Activated naive CD4-positive, alpha-beta T cell treated with anti-CD3 and anti-CD28 coated beads, Interleukin-2, amount 50 U/mL, for 24 hours (primary cell): Measurements from ENCODE around the gene GATA3.
"Not testable (repeated sequence)": the region's sequence is repeated elsewhere in the genome, so short reads cannot be mapped to it uniquely, and the experiment has no call there.

ENCODE experiments used
- H3K27ac Mint-ChIP-seq: one replicate; pipeline ENCODE4 v1.8.0; 2021; ENCODE audit warnings: mild to moderate bottlenecking, mixed read lengths
- H3K27me3 Mint-ChIP-seq: one replicate; pipeline ENCODE4 v1.8.0; 2021; ENCODE audit warnings: mixed read lengths
- H3K36me3 Mint-ChIP-seq: one replicate; pipeline ENCODE4 v1.8.0; 2021; ENCODE audit warnings: mixed read lengths
- H3K4me1 Mint-ChIP-seq: one replicate; pipeline ENCODE4 v1.8.0; 2021; ENCODE audit warnings: mixed read lengths
- H3K4me3 Mint-ChIP-seq: one replicate; pipeline ENCODE4 v1.8.0; 2021; ENCODE audit warnings: mild to moderate bottlenecking, mixed read lengths
- H3K9me3 Mint-ChIP-seq: one replicate; pipeline ENCODE4 v1.8.0; 2021; ENCODE audit warnings: mixed read lengths

Gene GATA3

DNA sequence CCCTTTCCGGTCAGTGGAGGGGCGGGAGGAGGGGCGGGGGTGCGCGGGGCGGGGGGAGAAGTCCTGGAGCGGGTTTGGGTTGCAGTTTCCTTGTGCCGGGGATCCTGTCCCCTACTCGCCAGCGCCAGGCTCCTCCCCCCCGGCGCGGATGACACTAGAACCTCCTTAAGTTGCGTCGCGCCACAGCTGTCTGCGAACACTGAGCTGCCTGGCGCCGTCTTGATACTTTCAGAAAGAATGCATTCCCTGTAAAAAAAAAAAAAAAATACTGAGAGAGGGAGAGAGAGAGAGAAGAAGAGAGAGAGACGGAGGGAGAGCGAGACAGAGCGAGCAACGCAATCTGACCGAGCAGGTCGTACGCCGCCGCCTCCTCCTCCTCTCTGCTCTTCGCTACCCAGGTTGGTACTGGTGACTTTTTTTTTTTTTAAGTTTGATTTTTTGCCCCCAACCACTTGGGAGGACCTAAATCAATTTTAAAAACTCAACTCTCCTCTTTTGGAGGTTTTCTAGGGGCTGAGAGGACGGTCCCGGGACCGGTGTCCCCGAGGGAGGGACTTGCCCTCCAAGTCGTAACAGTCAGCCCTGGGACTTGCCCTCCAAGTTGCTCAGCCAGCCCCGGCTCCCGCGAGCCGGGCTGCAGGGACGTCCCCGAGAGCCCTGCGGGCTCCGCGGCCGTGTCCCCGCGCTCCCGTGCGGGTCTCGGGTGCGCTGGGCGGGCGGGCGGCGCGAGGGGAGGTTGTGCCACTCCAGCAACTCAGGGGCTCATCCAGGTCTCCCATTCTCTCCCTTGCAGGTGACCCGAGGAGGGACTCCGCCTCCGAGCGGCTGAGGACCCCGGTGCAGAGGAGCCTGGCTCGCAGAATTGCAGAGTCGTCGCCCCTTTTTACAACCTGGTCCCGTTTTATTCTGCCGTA is at the start of gene GATA3:
TSS of gene GATA3 (plus strand) at position 195 of the 914 bp plus-strand sequence. CDS start 968 bp downstream, outside the sequence.
- H3K4me3 Mint-ChIP-seq: peak within 1 kb of the TSS; percentile 99
- H3K9me3 Mint-ChIP-seq: no peaks in the 10 kb centered on the region
- peaks cover 2% of the 10 kb centered on the region for H3K36me3 Mint-ChIP-seq
- H3K27ac Mint-ChIP-seq: peak within 1 kb of the TSS; percentile 99
- peaks cover 13% of the 10 kb centered on the region for H3K27me3 Mint-ChIP-seq
- peaks cover 61% of the 10 kb centered on the region for H3K4me1 Mint-ChIP-seq

GRCh38 chr10:8006274-8006999 is 48.1 kb upstream of the GATA3 start:
- Mint-ChIP-seq H3K4me3 (no peak overlapping the region), H3K36me3 (peaks cover 28% of the 10 kb centered on the region), H3K9me3 (peaks cover 17% of the 10 kb centered on the region), H3K27me3 (no peaks in the 10 kb centered on the region), H3K4me1 (no peaks in the 10 kb centered on the region), H3K27ac (no peak overlapping the region)

DNA sequence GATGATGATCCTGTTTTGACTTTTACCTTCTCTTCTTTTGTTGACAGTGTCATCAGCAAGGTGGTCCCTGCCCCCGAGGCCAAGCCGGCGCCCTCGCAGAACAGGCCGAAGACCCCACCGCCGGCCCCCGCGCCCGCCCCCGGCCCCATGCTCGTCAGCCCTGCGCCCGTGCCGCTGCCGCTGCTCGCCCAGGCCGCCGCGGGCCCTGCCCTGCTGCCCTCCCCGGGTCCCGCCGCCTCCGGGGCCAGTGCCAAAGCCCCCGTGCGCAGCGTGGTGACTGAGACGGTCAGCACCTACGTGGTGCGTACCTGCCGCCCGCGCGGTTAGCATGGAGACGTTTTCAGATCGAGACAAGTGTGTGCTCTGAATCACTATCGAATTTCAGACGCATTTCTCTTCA is 45.5 kb upstream of the GATA3 start:
- Mint-ChIP-seq H3K27ac (no peak overlapping the region), H3K36me3 (peaks cover 14% of the 10 kb centered on the region), H3K27me3 (no peaks in the 10 kb centered on the region), H3K4me3 (no peak overlapping the region), H3K9me3 (no peaks in the 10 kb centered on the region), H3K4me1 (no peaks in the 10 kb centered on the region)

DNA sequence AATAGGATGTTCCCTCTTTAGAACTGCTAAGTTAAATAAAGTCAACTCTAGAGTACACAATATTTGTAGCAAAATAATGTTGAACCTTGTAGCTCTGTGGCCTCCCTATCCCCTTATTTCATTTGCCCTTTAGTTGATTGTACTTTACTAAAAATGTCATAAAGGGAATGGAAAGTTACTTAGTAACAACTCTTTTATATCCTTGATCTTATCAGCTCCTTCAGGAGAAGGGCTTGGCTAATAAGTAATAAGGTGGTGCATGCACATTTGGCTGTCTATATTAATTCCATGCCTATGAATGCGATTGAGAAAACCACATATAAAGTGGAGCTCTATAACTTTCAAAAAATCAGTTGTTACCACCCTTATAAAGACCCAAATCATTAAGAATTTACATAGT is 41.5 kb upstream of the GATA3 start:
- Mint-ChIP-seq H3K27ac (no peak overlapping the region), H3K4me1 (no peaks in the 10 kb centered on the region), H3K9me3 (no peaks in the 10 kb centered on the region), H3K4me3 (no peak overlapping the region), H3K27me3 (no peaks in the 10 kb centered on the region), H3K36me3 (peaks cover 11% of the 10 kb centered on the region)

DNA sequence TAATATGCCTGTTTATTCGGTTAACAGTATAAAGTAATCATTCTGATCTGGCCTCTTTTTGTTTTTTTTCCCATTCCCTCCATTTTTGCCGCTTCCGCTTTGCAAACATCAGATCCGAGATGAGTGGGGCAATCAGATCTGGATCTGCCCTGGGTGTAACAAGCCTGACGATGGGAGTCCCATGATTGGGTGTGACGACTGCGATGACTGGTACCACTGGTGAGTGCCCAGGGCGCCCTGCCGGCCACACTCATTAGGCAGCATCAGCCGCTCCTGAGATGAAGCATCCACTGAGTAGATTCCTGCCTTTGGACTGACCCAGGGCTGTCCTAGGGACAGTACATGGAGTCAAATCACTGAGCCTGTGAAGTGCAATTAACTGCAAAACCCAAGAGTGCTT is 40.9 kb upstream of the GATA3 start:
- Mint-ChIP-seq H3K4me3 (no peak overlapping the region), H3K27ac (no peak overlapping the region), H3K9me3 (no peaks in the 10 kb centered on the region), H3K36me3 (peaks cover 11% of the 10 kb centered on the region), H3K4me1 (peaks cover 3% of the 10 kb centered on the region), H3K27me3 (no peaks in the 10 kb centered on the region)

- H3K4me1 Mint-ChIP-seq: peaks cover 4% of the 10 kb centered on the region
- no peaks in the 10 kb centered on the region for H3K27me3 Mint-ChIP-seq
- peaks cover 11% of the 10 kb centered on the region for H3K36me3 Mint-ChIP-seq
- H3K9me3 Mint-ChIP-seq: no peaks in the 10 kb centered on the region
- H3K4me3 Mint-ChIP-seq: no peak overlapping the region
- H3K27ac Mint-ChIP-seq: no peak overlapping the region
Observed at GRCh38 chr10:8014649-8015048, 39.8 kb upstream of the GATA3 start.

DNA sequence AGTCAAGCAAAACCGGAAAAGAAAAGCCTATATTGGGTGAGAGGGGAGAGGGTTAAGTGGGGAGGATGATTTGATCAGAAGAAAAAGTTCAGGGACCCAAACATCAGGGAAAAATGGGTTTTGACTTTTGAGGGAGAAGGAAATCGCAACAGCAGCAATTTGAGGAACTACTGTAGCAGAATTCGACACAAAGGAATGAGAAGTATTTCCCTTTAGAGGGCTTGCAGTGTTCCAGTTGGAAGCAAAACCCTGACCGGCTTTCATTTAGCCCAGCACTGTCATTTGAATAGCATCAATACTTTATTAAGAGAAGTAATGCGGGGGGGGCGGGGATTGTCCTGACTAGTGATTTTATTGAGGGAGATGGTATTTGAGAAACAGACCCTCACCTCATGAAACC is 37.2 kb upstream of the GATA3 start:
- no peak overlapping the region for H3K4me3 Mint-ChIP-seq
- H3K27me3 Mint-ChIP-seq: no peaks in the 10 kb centered on the region
- H3K36me3 Mint-ChIP-seq: peaks cover 7% of the 10 kb centered on the region
- H3K27ac Mint-ChIP-seq: no peak overlapping the region
- peaks cover 4% of the 10 kb centered on the region for H3K4me1 Mint-ChIP-seq
- no peaks in the 10 kb centered on the region for H3K9me3 Mint-ChIP-seq

GRCh38 chr10:8023321-8023720 is 31.2 kb upstream of the GATA3 start:
- Mint-ChIP-seq H3K27ac (no peak overlapping the region), H3K36me3 (no peaks in the 10 kb centered on the region), H3K27me3 (peaks cover 8% of the 10 kb centered on the region)

GRCh38 chr10:8023851-8024250 is 30.6 kb upstream of the GATA3 start:
- peaks cover 5% of the 10 kb centered on the region for H3K4me1 Mint-ChIP-seq
- H3K4me3 Mint-ChIP-seq: no peak overlapping the region
- no peaks in the 10 kb centered on the region for H3K36me3 Mint-ChIP-seq
- no peak overlapping the region for H3K27ac Mint-ChIP-seq
- no peaks in the 10 kb centered on the region for H3K9me3 Mint-ChIP-seq
- H3K27me3 Mint-ChIP-seq: peaks cover 8% of the 10 kb centered on the region

More at GRCh38 chr10:8023321-8023720, 31.2 kb upstream of the GATA3 start:
- Mint-ChIP-seq H3K4me1 (peaks cover 9% of the 10 kb centered on the region), H3K4me3 (no peak overlapping the region), H3K9me3 (no peaks in the 10 kb centered on the region)

- Mint-ChIP-seq H3K9me3 (no peaks in the 10 kb centered on the region), H3K36me3 (no peaks in the 10 kb centered on the region), H3K27me3 (peaks cover 11% of the 10 kb centered on the region), H3K4me3 (peak overlapping the region; percentile 68), H3K4me1 (peaks cover 5% of the 10 kb centered on the region), H3K27ac (no peak overlapping the region)
Observed at GRCh38 chr10:8026349-8027259, 27.9 kb upstream of the GATA3 start.

GRCh38 chr10:8031211-8031610 is 23.3 kb upstream of the GATA3 start:
- H3K36me3 Mint-ChIP-seq, H3K9me3 Mint-ChIP-seq, H3K4me3 Mint-ChIP-seq, H3K27ac Mint-ChIP-seq: not testable (repeated sequence)
- Mint-ChIP-seq H3K27me3 (peaks cover 31% of the 10 kb centered on the region), H3K4me1 (peaks cover 12% of the 10 kb centered on the region)

DNA sequence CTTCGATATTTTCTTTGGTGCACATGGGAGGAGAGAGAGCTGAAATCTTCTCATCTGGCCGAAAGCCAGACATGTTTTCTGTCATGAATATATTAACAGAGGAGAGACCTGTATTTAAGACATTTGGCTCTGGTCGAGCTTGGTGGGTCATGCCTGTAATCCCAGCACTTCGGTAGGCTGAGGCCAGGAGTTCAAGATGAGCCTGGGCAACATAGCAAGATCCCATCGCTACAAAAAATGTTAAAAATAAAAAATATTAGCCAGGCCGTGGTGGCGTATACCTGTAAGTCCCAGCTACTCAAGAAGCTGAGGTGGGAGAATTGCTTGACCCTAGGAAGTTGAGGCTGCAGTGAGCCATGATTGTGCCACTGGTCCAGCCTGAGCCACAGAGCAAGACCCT is 21.9 kb upstream of the GATA3 start:
- Mint-ChIP-seq H3K36me3 (peaks cover 4% of the 10 kb centered on the region), H3K4me1 (peaks cover 10% of the 10 kb centered on the region), H3K27me3 (peaks cover 30% of the 10 kb centered on the region), H3K4me3 (peak overlapping the region; percentile 33), H3K9me3 (no peaks in the 10 kb centered on the region), H3K27ac (no peak overlapping the region)

DNA sequence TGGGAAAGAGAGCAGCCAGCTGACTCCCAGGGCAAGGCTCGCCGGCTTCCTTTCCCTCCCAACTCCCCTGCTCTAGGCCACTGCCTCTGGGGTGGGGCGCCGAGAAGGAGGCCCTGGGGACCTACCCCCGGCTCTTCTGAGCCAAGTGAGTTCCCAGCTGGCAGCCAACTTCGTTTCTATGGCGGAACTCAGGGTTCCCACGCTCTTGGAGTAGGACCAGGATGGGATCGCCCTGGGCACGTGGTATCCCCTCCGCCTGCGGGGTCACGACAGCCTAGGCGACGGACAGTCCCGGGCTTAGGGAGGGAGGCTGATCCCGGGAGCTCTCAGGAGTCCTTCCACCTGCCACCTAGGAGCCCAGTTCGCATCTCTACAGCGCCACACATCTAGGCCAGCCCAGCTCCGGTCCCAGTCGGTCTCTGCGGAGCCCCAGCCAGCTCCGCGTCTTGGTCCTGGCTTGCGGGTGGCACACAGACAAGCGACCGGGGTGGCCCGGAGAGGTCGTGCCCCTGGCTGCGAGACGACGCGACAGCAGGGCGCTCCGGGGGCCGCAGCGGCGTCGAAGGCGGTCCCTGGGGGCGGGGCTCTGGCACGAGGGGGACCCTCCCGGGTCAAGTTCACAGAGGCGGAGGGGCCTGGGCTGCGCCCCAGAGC is 20.5 kb upstream of the GATA3 start:
- H3K27ac Mint-ChIP-seq: no peak overlapping the region
- peaks cover 1% of the 10 kb centered on the region for H3K9me3 Mint-ChIP-seq
- H3K4me3 Mint-ChIP-seq: no peak overlapping the region
- H3K27me3 Mint-ChIP-seq: peaks cover 41% of the 10 kb centered on the region
- H3K36me3 Mint-ChIP-seq: peaks cover 4% of the 10 kb centered on the region
- peaks cover 16% of the 10 kb centered on the region for H3K4me1 Mint-ChIP-seq

DNA sequence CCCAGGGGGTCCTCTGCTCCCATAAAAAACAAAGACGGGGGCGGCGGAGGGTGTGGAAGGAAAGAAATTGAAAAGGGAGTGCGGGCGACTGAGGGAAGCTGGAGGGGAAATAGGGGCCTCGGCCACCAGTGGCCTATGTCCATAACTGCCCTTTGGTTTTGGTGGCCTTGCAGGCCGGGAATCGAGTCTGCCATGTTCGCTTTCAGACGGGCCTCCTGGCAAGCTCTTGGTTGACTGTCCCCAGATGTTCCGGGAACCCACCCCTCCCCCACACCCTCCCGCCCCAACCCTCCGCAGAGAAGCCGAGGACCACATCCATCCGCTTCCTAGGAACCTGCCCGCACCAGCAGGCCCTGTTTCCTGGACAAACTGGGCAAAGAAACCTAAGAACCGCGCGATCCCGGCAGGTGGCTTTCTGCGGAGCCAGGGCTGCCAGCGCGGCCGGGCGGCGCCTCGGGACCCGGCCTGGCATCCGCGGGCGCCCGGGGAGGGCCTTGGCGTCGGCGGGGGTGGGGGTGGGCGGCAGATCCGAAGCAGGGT is 20.0 kb upstream of the GATA3 start:
- Mint-ChIP-seq H3K27me3 (peaks cover 47% of the 10 kb centered on the region), H3K4me1 (peaks cover 16% of the 10 kb centered on the region), H3K4me3 (no peak overlapping the region), H3K36me3 (peaks cover 4% of the 10 kb centered on the region), H3K9me3 (peaks cover 7% of the 10 kb centered on the region), H3K27ac (no peak overlapping the region)
